ENCODE results near the gene ADH7. TPM values are rescaled to one million over a fixed set of nuclear protein-coding genes. Genes with fewer than 3 reads are reported as not detected.

Gene ADH7
- not detected for total RNA-seq

DNA sequence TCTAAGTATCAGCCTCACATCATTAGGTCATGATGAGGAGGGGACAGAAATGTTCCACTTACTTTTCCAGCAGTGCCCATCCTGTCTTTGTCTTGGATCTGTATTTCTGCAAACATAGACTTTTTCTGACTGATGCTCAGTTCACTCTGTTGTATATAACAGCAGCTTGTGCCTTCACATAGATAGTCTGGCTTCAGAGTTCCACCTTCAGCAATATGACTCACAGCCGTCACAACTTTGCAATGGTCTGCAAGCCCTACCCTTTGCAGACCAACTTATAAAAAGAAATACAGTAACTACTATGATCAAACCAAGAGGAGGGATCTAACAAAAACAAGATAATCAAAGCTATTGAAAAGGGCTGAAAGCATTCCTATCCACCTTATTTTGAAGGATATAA lies at the start of gene ADH7:
Gene ADH7, minus strand, starts transcription at position 189 of the 400 bp plus-strand sequence. Its CDS starts 109 bp downstream, at position 80.
- no peaks in the 10 kb centered on the region for H3K36me3 Mint-ChIP-seq
- no peaks in the 10 kb centered on the region for H3K4me1 Mint-ChIP-seq (ENCODE audit: low read depth in 2 of 2)
- no peak within 1 kb of the TSS for H3K4me3 Mint-ChIP-seq
- no peak for ATAC-seq
- no peak within 1 kb of the TSS for H3K27ac Mint-ChIP-seq
- DNase-seq (ENCODE audit: low spot score), result no peak
- H3K9me3 Mint-ChIP-seq, result peaks cover 4% of the 10 kb centered on the region
- peaks cover 4 to 26% of the 10 kb centered on the region in 2 donors for H3K27me3 Mint-ChIP-seq

DNA sequence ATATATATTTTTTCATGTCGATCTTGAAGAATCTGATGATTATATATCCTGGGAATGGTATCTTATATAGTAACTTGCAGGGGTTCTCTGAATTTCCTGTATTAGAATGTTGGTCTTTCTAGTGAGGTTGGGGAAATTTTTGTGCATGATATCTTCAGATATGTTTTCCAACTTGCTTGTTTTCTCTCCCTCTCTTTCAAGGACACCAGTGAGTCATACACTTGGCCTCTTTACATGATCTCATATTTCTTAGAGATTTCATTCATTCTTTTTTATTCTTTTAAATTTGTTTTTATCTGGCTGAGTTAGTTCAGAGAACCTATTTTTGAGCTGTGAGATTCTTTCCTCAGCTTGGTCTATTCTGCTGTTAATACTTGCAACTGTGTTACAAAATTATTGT lies 48.5 kb upstream of the ADH7 start:
- no peaks in the 10 kb centered on the region for H3K4me1 Mint-ChIP-seq (ENCODE audit: low read depth in 2 of 2)
- H3K36me3 Mint-ChIP-seq, result peaks cover 14% of the 10 kb centered on the region
- peaks cover 3 to 34% of the 10 kb centered on the region in 2 donors for H3K27me3 Mint-ChIP-seq
- H3K9me3 Mint-ChIP-seq, result peaks cover 14% of the 10 kb centered on the region
- ATAC-seq (no peak), DNase-seq (ENCODE audit: low spot score) (no peak)
- no peak overlapping the region for H3K27ac Mint-ChIP-seq
- no peak overlapping the region for H3K4me3 Mint-ChIP-seq

DNA sequence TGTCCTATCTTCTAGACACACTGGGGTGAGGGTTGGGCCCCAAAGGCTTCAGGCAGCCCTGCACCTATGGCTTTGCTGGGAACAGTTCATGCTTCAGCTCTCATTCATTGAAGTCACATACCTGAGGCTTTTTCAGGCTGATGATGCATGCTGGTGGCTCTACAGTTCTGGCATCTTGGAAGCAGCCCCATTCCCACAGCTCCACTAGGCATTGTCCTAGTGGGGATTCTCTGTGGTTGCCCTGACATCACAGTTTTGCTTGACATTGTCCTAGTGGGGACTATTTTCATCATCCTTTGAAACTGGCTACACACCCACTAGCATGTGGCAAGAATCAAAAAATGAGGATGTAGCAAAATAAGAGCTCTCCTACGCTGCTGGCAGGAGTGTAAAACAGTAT lies 38.0 kb upstream of the ADH7 start:
- no peak overlapping the region for H3K4me3 Mint-ChIP-seq
- no peaks in the 10 kb centered on the region for H3K4me1 Mint-ChIP-seq (ENCODE audit: low read depth in 2 of 2)
- ATAC-seq, result no peak
- peaks cover 7 to 30% of the 10 kb centered on the region in 2 donors for H3K27me3 Mint-ChIP-seq
- no peaks in the 10 kb centered on the region for H3K36me3 Mint-ChIP-seq
- DNase-seq (ENCODE audit: low spot score), result no peak
- H3K27ac Mint-ChIP-seq, result no peak overlapping the region
- no peaks in the 10 kb centered on the region for H3K9me3 Mint-ChIP-seq

DNA sequence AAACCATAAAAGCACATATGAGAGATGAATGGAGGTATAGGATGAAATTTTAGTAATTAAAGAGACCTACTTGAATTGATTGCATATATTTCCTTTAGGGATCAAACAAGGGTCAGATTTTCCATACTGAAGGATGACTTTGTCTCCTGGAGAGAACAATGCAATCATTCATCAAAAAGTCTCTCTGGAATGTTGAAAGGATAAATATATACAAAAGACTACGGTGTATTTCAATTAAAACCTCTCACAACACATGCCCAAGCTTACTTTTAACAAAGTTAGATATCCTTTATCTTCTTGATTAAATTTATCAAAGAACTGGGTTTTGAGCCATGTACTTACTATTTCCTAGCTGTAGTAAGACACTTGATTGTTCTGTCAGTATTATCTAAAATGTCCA lies 36.8 kb upstream of the ADH7 start:
- H3K4me3 Mint-ChIP-seq, result no peak overlapping the region
- H3K27ac Mint-ChIP-seq, result no peak overlapping the region
- H3K27me3 Mint-ChIP-seq, result peaks cover 7 to 35% of the 10 kb centered on the region in 2 donors
- H3K9me3 Mint-ChIP-seq, result no peaks in the 10 kb centered on the region
- no peaks in the 10 kb centered on the region for H3K4me1 Mint-ChIP-seq (ENCODE audit: low read depth in 2 of 2)
- ATAC-seq (no peak), DNase-seq (ENCODE audit: low spot score) (no peak)
- no peaks in the 10 kb centered on the region for H3K36me3 Mint-ChIP-seq

DNA sequence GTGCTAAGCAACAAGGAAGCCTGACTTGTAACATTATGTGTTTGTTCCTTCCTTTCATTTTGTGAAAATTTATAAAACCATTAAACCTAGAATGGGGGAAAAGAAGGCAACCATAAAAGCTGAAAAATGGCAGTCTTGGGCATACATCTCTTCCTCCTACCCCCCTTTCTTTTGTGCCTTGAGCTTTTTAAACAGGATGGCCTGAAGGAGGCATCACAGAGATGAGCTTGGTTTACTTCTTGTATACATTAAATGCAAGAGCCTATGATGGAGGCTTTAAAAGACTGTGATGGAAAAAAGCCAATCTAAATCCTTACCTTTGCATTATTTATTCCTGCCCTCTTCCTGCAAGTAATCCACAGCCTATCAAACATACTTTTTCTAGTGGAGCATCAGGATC lies 36.2 kb upstream of the ADH7 start:
- H3K9me3 Mint-ChIP-seq, result no peaks in the 10 kb centered on the region
- H3K27me3 Mint-ChIP-seq, result peaks cover 7 to 32% of the 10 kb centered on the region in 2 donors
- no peak for DNase-seq (ENCODE audit: low spot score)
- H3K27ac Mint-ChIP-seq, result no peak overlapping the region
- no peaks in the 10 kb centered on the region for H3K36me3 Mint-ChIP-seq
- H3K4me3 Mint-ChIP-seq, result no peak overlapping the region
- H3K4me1 Mint-ChIP-seq (ENCODE audit: low read depth in 2 of 2), result no peaks in the 10 kb centered on the region
- ATAC-seq, result no peak

DNA sequence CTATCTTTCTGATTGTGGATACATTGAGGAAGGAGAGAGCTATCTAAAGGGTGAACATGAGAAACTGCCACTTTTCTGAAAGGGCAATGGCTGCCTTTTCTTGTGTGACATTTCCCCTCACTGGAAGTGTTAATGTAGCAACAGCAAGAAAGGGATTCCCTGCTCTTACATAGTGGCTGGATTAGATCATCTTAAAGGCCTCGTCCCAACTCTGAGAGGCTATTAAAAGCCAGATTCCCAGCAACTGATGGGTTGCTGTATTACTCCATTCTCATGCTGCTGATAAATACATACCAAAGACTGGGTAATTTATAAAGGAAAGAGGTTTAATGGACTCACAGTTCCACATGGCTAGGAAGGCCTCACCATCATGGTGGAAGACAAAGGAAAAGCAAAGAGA lies 33.7 kb upstream of the ADH7 start:
- Mint-ChIP-seq H3K4me3 (no peak overlapping the region), H3K4me1 (ENCODE audit: low read depth in 2 of 2) (no peaks in the 10 kb centered on the region), H3K36me3 (no peaks in the 10 kb centered on the region), H3K9me3 (no peaks in the 10 kb centered on the region), H3K27ac (no peak overlapping the region), H3K27me3 (peaks cover 12 to 20% of the 10 kb centered on the region in 2 donors)
- ATAC-seq (no peak), DNase-seq (ENCODE audit: low spot score) (no peak)

DNA sequence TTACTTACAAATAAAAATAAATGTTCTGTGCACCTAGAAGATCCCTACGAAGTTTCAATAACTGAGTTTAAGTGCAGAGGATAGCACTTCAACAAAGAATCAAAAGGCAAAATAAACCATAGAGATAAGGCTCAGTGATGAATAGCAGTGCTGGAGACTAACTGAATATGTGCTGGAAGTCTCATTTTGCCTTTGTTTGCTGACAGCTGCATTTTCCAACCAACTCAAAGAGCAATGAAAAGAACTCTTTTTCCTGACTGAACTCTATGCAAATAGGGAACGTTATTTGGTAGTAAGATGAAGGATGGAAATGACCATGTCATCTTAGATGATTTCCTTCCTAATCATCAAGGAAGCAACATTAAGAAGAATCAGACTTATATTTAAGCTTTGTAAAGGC lies 32.7 kb upstream of the ADH7 start:
- Mint-ChIP-seq H3K4me1 (ENCODE audit: low read depth in 2 of 2) (no peaks in the 10 kb centered on the region), H3K9me3 (no peaks in the 10 kb centered on the region), H3K27me3 (peaks cover 12 to 16% of the 10 kb centered on the region in 2 donors), H3K4me3 (no peak overlapping the region), H3K27ac (no peak overlapping the region), H3K36me3 (no peaks in the 10 kb centered on the region)
- no peak for DNase-seq (ENCODE audit: low spot score)
- no peak for ATAC-seq

DNA sequence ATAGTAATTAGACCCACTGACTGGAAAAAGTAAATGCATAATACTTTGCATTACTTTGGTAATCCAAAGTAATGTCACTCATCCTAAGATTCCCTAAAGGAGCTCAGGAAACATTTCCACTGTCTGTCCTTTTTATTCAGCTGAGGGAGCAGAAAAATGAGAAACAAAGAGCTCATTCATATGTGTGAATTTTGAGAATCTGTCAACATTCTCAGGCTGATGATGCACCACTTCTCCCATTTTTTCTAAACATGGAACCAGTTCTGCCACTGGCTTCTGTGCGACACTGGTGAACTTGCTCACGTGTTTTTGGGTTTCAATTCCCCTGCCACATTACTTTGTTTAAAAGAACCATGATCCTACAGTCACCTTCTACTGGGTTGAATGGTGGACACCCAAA lies 28.4 kb upstream of the ADH7 start:
- Mint-ChIP-seq H3K27ac (no peak overlapping the region), H3K9me3 (no peaks in the 10 kb centered on the region), H3K36me3 (no peaks in the 10 kb centered on the region), H3K27me3 (peaks cover 15 to 31% of the 10 kb centered on the region in 2 donors), H3K4me3 (no peak overlapping the region), H3K4me1 (ENCODE audit: low read depth in 2 of 2) (no peaks in the 10 kb centered on the region)
- ATAC-seq (no peak), DNase-seq (ENCODE audit: low spot score) (no peak)

DNA sequence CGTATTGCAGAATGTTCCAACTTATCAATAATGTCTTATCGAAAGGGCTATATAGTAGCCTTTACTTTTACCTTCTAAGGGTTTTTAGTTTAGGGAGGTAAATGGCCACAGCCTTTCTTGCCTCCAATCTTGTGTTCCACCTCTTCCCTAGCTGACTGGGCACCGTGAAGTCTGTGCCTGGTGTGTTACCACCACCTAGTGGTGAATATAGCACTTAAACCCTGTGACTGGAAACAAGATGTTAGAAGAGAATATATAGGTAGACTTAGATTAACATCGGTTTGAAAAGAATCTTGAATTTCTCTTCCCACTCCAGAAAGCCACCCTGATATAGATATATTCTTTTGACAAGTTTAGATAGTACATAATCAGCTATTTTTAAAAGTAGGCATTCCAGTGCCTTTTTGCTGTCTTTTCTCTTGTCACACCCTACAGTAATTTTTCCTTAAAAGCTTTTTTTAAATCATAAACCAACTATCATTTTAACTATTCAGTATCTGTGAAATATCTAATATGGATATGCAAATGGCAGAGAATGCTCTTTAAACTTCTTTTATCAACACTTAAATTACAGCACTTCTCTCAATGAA lies 27.8 kb upstream of the ADH7 start:
- Mint-ChIP-seq H3K4me3 (no peak overlapping the region), H3K4me1 (ENCODE audit: low read depth in 2 of 2) (no peaks in the 10 kb centered on the region), H3K27me3 (peaks cover 11 to 26% of the 10 kb centered on the region in 2 donors), H3K9me3 (no peaks in the 10 kb centered on the region), H3K27ac (no peak overlapping the region), H3K36me3 (no peaks in the 10 kb centered on the region)
- peak in 1 of 2 donors; percentile 69 for ATAC-seq
- DNase-seq (ENCODE audit: low spot score), result no peak

DNA sequence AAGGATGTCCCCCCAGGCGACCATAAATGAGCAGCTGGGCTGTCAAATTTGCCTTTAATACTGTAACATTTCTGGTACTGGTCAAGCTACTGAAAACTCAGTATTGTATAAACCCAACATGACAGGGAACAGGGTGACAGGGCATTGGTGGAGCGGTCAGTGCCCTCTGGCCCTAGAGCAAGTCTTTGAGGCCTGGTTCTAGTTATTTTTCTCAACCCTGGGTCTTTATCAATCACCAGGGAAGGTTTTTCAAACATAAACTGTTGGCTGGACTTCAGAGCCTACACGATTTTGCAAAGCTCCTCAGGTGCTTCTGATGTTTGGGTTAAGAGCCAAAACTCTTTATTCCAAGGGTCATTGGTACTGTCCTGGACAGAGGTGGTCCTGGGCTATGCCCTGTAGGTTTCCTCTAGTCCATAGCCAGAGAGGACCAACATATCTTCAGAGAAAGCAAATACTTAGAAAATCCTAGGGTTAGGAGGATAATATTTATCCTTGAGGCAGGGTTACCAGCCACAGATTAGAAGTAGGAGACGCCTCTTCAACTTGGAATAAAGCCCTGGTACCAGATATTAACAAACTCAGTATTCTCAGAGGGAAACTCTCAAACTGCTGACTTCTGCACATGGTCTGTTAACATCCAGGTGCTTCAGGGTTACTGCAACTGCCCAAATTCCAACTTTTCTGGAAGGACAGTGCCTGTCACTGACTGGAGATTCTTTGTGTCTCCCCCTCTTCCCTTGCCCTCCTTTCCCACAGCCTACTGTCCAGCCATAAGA lies 26.7 kb upstream of the ADH7 start:
- H3K27ac Mint-ChIP-seq, result no peak overlapping the region
- no peak overlapping the region for H3K4me3 Mint-ChIP-seq
- H3K36me3 Mint-ChIP-seq, result no peaks in the 10 kb centered on the region
- ATAC-seq, result no peak
- H3K4me1 Mint-ChIP-seq (ENCODE audit: low read depth in 2 of 2), result no peaks in the 10 kb centered on the region
- no peak for DNase-seq (ENCODE audit: low spot score)
- H3K27me3 Mint-ChIP-seq, result peaks cover 11 to 23% of the 10 kb centered on the region in 2 donors
- no peaks in the 10 kb centered on the region for H3K9me3 Mint-ChIP-seq

DNA sequence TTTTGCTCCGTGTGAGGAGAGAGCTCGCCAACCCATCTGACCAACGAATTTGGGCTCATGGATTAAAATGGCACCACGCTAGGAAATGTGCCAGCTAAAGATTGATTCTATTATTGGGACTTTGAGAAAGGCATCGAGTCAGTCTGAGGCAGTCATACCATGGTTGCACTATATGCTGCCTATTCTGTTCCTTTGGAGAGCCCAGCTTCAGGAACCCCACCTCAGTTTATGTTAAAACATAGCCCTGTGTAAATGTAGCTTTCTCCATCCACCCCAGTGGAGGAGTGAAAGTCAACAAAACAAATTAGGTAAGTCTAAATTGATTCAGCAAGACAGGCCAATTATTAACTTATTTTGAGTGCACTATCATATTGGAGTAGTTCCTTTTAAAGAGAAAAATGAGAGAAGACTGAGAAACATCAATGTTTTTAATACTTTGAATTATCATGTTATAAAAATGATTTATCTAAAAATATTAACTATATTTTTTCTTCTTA lies 24.5 kb upstream of the ADH7 start:
- no peak for ATAC-seq
- H3K27ac Mint-ChIP-seq, result no peak overlapping the region
- DNase-seq (ENCODE audit: low spot score), result no peak

DNA sequence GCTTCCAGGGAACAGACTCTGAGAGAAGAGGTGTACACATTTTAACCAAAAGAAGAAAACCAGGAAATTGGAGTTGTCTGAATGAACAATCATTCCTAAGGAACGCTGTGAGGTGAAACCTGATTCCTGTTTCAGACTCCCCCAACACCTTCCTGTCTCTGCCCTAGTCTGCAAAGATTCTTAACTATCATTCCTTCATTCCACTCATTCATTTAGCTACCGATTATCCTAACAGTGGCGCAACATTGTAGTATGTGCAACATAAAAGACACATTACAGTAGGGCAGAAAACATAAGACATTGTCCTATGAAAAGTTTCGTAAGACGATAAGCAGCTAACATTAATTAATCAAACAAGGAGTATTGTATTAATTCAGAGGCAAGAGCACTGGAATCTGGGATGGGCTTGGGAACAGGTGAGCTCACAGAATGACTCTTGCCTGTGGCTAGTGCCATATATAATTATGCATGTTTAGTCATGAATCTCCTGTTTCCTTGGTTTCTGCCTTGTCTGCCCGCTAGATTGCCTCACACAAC lies 23.8 kb upstream of the ADH7 start:
- ATAC-seq (no peak), DNase-seq (ENCODE audit: low spot score) (no peak)
- Mint-ChIP-seq H3K4me3 (no peak overlapping the region), H3K27me3 (peaks cover 8 to 22% of the 10 kb centered on the region in 2 donors), H3K4me1 (ENCODE audit: low read depth in 2 of 2) (no peaks in the 10 kb centered on the region), H3K27ac (no peak overlapping the region), H3K9me3 (no peaks in the 10 kb centered on the region), H3K36me3 (no peaks in the 10 kb centered on the region)

More for the DNA sequence above, 24.5 kb upstream of the ADH7 start:
- Mint-ChIP-seq H3K4me3 (no peak overlapping the region), H3K9me3 (no peaks in the 10 kb centered on the region), H3K36me3 (no peaks in the 10 kb centered on the region), H3K4me1 (ENCODE audit: low read depth in 2 of 2) (no peaks in the 10 kb centered on the region), H3K27me3 (peaks cover 8 to 22% of the 10 kb centered on the region in 2 donors)

DNA sequence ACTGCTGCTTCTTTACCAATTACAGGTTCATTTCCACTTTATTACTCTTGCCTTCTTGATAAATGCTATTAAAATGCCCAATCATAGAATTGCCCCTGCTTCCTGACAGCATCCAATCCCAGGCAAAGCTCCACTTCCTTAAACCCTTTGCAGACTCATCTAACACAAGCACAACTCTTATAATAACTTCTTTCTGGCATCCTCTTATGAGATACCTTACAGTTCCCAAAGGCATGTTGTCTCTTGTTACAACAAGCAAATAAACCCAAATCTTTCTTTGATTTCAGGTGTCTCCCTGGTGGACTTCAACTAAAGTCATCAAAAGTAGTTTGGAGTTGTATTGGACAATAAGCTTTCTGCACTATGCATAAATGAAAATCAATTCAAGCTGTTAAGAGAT lies 22.5 kb upstream of the ADH7 start:
- DNase-seq (ENCODE audit: low spot score) (no peak), ATAC-seq (no peak)
- no peak overlapping the region for H3K27ac Mint-ChIP-seq
- H3K36me3 Mint-ChIP-seq, result peaks cover 7% of the 10 kb centered on the region
- H3K27me3 Mint-ChIP-seq, result peaks cover 8 to 29% of the 10 kb centered on the region in 2 donors
- H3K4me1 Mint-ChIP-seq (ENCODE audit: low read depth in 2 of 2), result no peaks in the 10 kb centered on the region
- H3K9me3 Mint-ChIP-seq, result peaks cover 7% of the 10 kb centered on the region
- no peak overlapping the region for H3K4me3 Mint-ChIP-seq

DNA sequence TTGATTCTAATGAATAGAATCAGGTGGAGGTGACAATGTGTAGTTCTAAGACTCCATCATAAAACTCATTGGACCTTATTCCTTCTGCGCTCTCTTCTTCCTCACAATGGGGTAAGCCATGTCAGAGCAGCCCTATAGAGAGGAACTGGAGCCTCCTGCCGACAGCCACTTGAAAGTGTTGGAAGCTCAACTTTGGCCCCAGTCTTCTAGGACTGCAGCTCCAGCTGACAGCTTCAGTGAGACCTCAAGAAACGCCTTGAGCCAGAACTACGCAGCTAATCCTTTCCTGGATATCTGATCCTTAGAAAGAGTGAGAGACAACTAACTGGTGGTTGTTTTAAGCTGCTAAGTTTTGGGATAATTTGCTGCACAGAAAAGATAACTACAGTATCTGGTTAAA lies 22.1 kb upstream of the ADH7 start:
- Mint-ChIP-seq H3K27me3 (peaks cover 7 to 32% of the 10 kb centered on the region in 2 donors), H3K27ac (no peak overlapping the region), H3K4me3 (no peak overlapping the region), H3K9me3 (peaks cover 10% of the 10 kb centered on the region), H3K4me1 (ENCODE audit: low read depth in 2 of 2) (no peaks in the 10 kb centered on the region), H3K36me3 (peaks cover 10% of the 10 kb centered on the region)
- DNase-seq (ENCODE audit: low spot score) (no peak), ATAC-seq (no peak)
